Lower leg skin (tissue), 4 donors: Measurements from ENCODE around the gene JAG1. TPM values are rescaled to one million over a fixed set of nuclear protein-coding genes. Genes with fewer than 3 reads are reported as not detected.
A peak's percentile ranks its signal among the peaks of the same experiment; 100 is the strongest.

Source experiments
- DNase-seq, 2 donors: peaks; one replicate each; pipeline ENCODE4 v3.0.0-alpha.2; 2019; ENCODE audit warnings: low spot score in 2 of 2
- H3K4me3 ChIP-seq: fragments of 200-600 bp; sonication (generic); 2 replicates; pipeline ENCODE4 v1.5.1; 2017; ENCODE audit warnings: mild to moderate bottlenecking, low read depth; ENCODE audit not compliant: poor library complexity, severe bottlenecking
- CTCF ChIP-seq, 3 donors: fragments of 450-650 bp; IDR thresholded peaks; one replicate each; pipeline ENCODE4 v1.5.1; 2016; ENCODE audit warnings: antibody characterized with exemption in 3 of 3, mild to moderate bottlenecking in 3 of 3, moderate library complexity in 2 of 3
- POLR2A ChIP-seq, 2 donors: fragments of 450-650 bp; IDR thresholded peaks; one replicate each; pipeline ENCODE4 v1.6.1; 2016 to 2017; ENCODE audit warnings: antibody characterized with exemption in 2 of 2, mild to moderate bottlenecking in 1 of 2, moderate library complexity in 1 of 2
- WGBS, 2 donors: methylation state at CpG; one replicate each; pipeline ENCODE4 v1.1.5; 2018; 5-methylcytosine and 5-hydroxymethylcytosine counted together
- intact Hi-C: fragments of 100-400 bp; cut with DNase I; formaldehyde crosslinking; loops from one replicate; pipeline ENCODE4 v1.15.0; 2023; ENCODE audit warnings: low total_unique reads
- total RNA-seq, 4 donors: library from RNA; depleted of rRNA; stranded (reverse); fragments of >200 nt; gene quantifications; one replicate each; pipeline ENCODE4 v1.1.0, GENCODE V29; 2016

Gene JAG1
- total RNA-seq = 100 to 1,000 TPM; 145 to 238 (median 186) TPM

GRCh38 chr20:10673842-10674683 lies at the start of gene JAG1:
TSS of gene JAG1 (minus strand) at chr20:10673999. CDS start at chr20:10673530, 469 bp downstream.
- WGBS, 2 donors = 0 to 1% methylated on average over 21 to 55 of the region's 84 CpGs
- intact Hi-C loops = loop anchor here (10.0 kb wide), 1 partner anchor 601 kb away; no protein-coding TSS in a partner anchor
- peak; percentile 94 to 98 for DNase-seq
- TF ChIP-seq CTCF (IDR thresholded peaks at IDR 0.05) = no peak
- TF ChIP-seq POLR2A (IDR thresholded peaks at IDR 0.05) = peak in 1 of 2 donors; percentile 27
- peak within 1 kb of the TSS; percentile 78 for H3K4me3 ChIP-seq

- WGBS, 2 donors = 89 to 91% methylated on average over 3 of the region's 3 CpGs
- DNase-seq = no peak
- TF ChIP-seq POLR2A (IDR thresholded peaks at IDR 0.05) (no peak), CTCF (IDR thresholded peaks at IDR 0.05) (no peak)
- intact Hi-C loops = no loop called here
- H3K4me3 ChIP-seq = no peak overlapping the region
Measured at GRCh38 chr20:10721976-10722375, 48.2 kb upstream of the JAG1 start.

DNA sequence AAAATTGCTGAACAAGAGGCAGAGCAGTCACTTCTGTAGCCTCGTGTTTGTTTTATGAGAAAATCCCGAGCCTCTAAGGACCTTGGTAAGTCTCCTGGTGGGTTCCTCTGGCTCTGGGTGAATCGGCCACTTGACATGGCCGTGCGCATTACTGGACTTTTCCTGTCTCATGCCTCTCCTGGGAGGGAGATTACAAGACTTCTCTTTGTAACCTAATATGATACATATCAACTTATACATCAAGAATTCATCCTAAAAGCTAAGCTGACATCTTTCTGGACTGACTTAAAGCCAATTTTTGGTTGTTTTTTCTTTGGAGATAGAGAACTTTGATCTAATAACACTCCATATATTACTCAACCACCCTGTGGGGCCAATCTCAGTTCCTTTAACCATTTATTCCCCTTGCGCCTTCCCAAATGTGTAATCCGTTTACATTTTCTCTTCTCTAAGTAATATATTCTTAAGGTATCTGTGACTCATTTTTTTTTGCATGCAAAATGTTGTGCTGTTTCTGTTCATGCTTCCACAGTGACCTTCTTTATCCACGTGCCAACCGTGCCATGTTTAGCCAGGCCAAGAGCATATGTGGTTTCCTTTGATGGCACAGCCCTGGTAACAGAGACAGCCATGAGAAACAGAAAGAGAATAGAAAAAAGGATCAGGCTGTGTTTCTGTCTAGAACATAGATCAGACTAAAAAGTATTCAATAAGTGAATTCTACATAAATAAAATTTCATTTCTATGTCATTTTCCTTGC lies 47.5 kb upstream of the JAG1 start:
- H3K4me3 ChIP-seq = no peak overlapping the region
- no peak for TF ChIP-seq CTCF (IDR thresholded peaks at IDR 0.05)
- no peak for TF ChIP-seq POLR2A (IDR thresholded peaks at IDR 0.05)
- no peak for DNase-seq
- 73 to 80% methylated on average over 9 of the region's 9 CpGs for WGBS, 2 donors
- intact Hi-C loops = no loop called here

- intact Hi-C loops = no loop called here
- WGBS, 2 donors = 52 to 63% methylated on average over 2 of the region's 2 CpGs
Measured at GRCh38 chr20:10720565-10720964, 46.8 kb upstream of the JAG1 start.

More at GRCh38 chr20:10720565-10720964, 46.8 kb upstream of the JAG1 start:
- no peak for DNase-seq
- TF ChIP-seq CTCF (IDR thresholded peaks at IDR 0.05) (no peak), POLR2A (IDR thresholded peaks at IDR 0.05) (no peak)
- H3K4me3 ChIP-seq = no peak overlapping the region
